Liver (tissue), 9 donors: Measurements from ENCODE around the gene SPRY2. TPM values are rescaled to one million over a fixed set of nuclear protein-coding genes. Genes with fewer than 3 reads are reported as not detected.

Experiments used
- DNase-seq: peaks from one replicate; pipeline ENCODE4 v3.0.0-alpha.2; 2017; ENCODE audit warnings: low spot score
- H3K27ac ChIP-seq, 2 donors: one replicate each; pipeline ENCODE4 v1.7.0; 2013; ENCODE audit warnings: inconsistent platforms in 2 of 2, low read length in 2 of 2, control low read depth in 1 of 2, low read depth in 1 of 2, mild to moderate bottlenecking in 1 of 2
- H3K27me3 ChIP-seq, 4 donors: one replicate each; pipeline versions ENCODE4 v1.6.1 to v1.7.0; 2013; ENCODE audit warnings: low read length in 3 of 4, inconsistent platforms in 1 of 4, mild to moderate bottlenecking in 1 of 4, moderate library complexity in 1 of 4; ENCODE audit not compliant: control insufficient read depth in 4 of 4, insufficient read depth in 4 of 4
- H3K36me3 ChIP-seq, 4 donors: one replicate each; pipeline versions ENCODE4 v1.6.1 to v1.7.0; 2013; ENCODE audit warnings: low read length in 3 of 4, mild to moderate bottlenecking in 3 of 4, low read depth in 1 of 4, moderate library complexity in 1 of 4; ENCODE audit not compliant: control insufficient read depth in 4 of 4, insufficient read depth in 3 of 4
- H3K4me1 ChIP-seq, 4 donors: one replicate each; pipeline versions ENCODE4 v1.6.1 to v1.7.0; 2013; ENCODE audit warnings: low read length in 3 of 4, mild to moderate bottlenecking in 3 of 4, moderate library complexity in 1 of 4; ENCODE audit not compliant: control insufficient read depth in 4 of 4, insufficient read depth in 4 of 4
- H3K4me3 ChIP-seq, 3 donors: one replicate each; pipeline versions ENCODE4 v1.6.1 to v1.7.0; 2013; ENCODE audit warnings: low read length in 3 of 3, control low read depth in 1 of 3, low read depth in 1 of 3, mild to moderate bottlenecking in 1 of 3
- H3K9ac ChIP-seq, 2 donors: one replicate each; pipeline ENCODE4 v1.7.0; 2013; ENCODE audit warnings: low read length in 2 of 2, mild to moderate bottlenecking in 2 of 2, moderate library complexity in 2 of 2, control low read depth in 1 of 2, low read depth in 1 of 2
- H3K9me3 ChIP-seq, 4 donors: one replicate each; pipeline versions ENCODE4 v1.6.1 to v1.7.0; 2013; ENCODE audit warnings: low read length in 3 of 4; ENCODE audit not compliant: control insufficient read depth in 4 of 4
- ATF3 ChIP-seq: IDR thresholded peaks from 2 replicates; pipeline ENCODE4 v1.6.1; 2016; ENCODE audit warnings: antibody characterized with exemption
- EGR1 ChIP-seq, 2 donors: IDR thresholded peaks; 2 replicates each; pipeline ENCODE4 v1.6.1; 2016 to 2018; ENCODE audit warnings: antibody characterized with exemption in 2 of 2, low read depth in 2 of 2
- FOXA1 ChIP-seq: IDR thresholded peaks from 2 replicates; pipeline ENCODE4 v1.6.1; 2016; ENCODE audit warnings: antibody characterized with exemption
- FOXA2 ChIP-seq: IDR thresholded peaks from 2 replicates; pipeline ENCODE4 v1.6.1; 2016; ENCODE audit warnings: antibody characterized with exemption
- GABPA ChIP-seq, 2 donors: IDR thresholded peaks in 1 of 2; conservative IDR thresholded peaks in 1 of 2; 2 replicates each; pipeline ENCODE4 v1.6.1; 2016; ENCODE audit warnings: antibody characterized with exemption in 2 of 2, mild to moderate bottlenecking in 1 of 2, moderate library complexity in 1 of 2
- HNF4A ChIP-seq, 2 donors: conservative IDR thresholded peaks; 2 replicates each; pipeline ENCODE4 v1.6.1; 2016; ENCODE audit warnings: antibody characterized with exemption in 2 of 2, mild to moderate bottlenecking in 2 of 2
- HNF4G ChIP-seq: IDR thresholded peaks from 2 replicates; pipeline ENCODE4 v1.6.1; 2016; ENCODE audit warnings: antibody characterized with exemption
- JUND ChIP-seq, 2 donors: IDR thresholded peaks; 2 replicates each; pipeline ENCODE4 v1.6.1; 2016; ENCODE audit warnings: antibody characterized with exemption in 2 of 2
- MAX ChIP-seq: IDR thresholded peaks from 2 replicates; pipeline ENCODE4 v1.6.1; 2016; ENCODE audit warnings: antibody characterized with exemption
- NR2F2 ChIP-seq: IDR thresholded peaks from 2 replicates; pipeline ENCODE4 v1.6.1; 2016; ENCODE audit warnings: antibody characterized with exemption
- RAD21 ChIP-seq, 2 donors: IDR thresholded peaks; 2 replicates each; pipeline ENCODE4 v1.6.1; 2016; ENCODE audit warnings: antibody characterized with exemption in 2 of 2, mild to moderate bottlenecking in 2 of 2
- RXRA ChIP-seq, 2 donors: IDR thresholded peaks; 2 replicates each; pipeline ENCODE4 v1.6.1; 2017 to 2018; ENCODE audit warnings: antibody characterized with exemption in 2 of 2, mild to moderate bottlenecking in 1 of 2
- SP1 ChIP-seq: IDR thresholded peaks from 2 replicates; pipeline ENCODE4 v1.6.1; 2018; ENCODE audit warnings: antibody characterized with exemption, mild to moderate bottlenecking
- TAF1 ChIP-seq: conservative IDR thresholded peaks from 2 replicates; pipeline ENCODE4 v1.6.1; 2016; ENCODE audit warnings: antibody characterized with exemption, mild to moderate bottlenecking
- YY1 ChIP-seq: IDR thresholded peaks from 2 replicates; pipeline ENCODE4 v1.6.1; 2016; ENCODE audit warnings: antibody characterized with exemption, mild to moderate bottlenecking
- WGBS: extraction: QIAGEN DNeasy Blood & Tissue Kit; methylation state at CpG from one replicate; pipeline ENCODE4 v1.1.7; 2013; 5-methylcytosine and 5-hydroxymethylcytosine counted together
- polyA plus RNA-seq, 2 donors: library from polyadenylated mRNA; stranded (reverse) in 1 of 2; unstranded in 1 of 2; fragments of 200-250 nt in 1 of 2; fragments of >200 nt in 1 of 2; fragmentation: Nextera tagmentation in 1 of 2; extraction: Ambion mirVana in 1 of 2; gene quantifications; one replicate each; pipeline versions ENCODE4 v1.2.1 to v1.2.3, GENCODE V29; 2013 to 2015
- total RNA-seq, 2 donors: library from RNA; depleted of rRNA; stranded (reverse); fragments of >200 nt; gene quantifications; one replicate each; pipeline ENCODE4 v1.2.3, GENCODE V29; 2014
- TF ChIP-seq, protein P1 (sequence below): IDR thresholded peaks from 2 replicates; pipeline ENCODE4 v1.6.1; 2016; ENCODE audit warnings: antibody characterized with exemption
- TF ChIP-seq, protein P2 (sequence below): fragments of 150-350 bp; IDR thresholded peaks from 2 replicates; pipeline ENCODE4 v1.5.1; 2017; ENCODE audit warnings: improper control_type of control experiment, low read depth, low read length; ENCODE audit not compliant: missing input control
- donor health status: healthy.
- donor health status: healthy.
- donor health status: healthy.
- donor health status: healthy.
- donor health status: healthy.

SPRY2 gene
- total and polyA plus RNA-seq, 4 donors: 4.8 to 20.1 (median 9.1) TPM

GRCh38 chr13:80305737-80306136, 35.2 kb downstream of the SPRY2 start:
- Histone ChIP-seq H3K9me3 (no peaks in the 10 kb centered on the region), H3K27ac (no peak overlapping the region), H3K4me3 (no peak overlapping the region), H3K36me3 (no peaks in the 10 kb centered on the region), H3K27me3 (no peaks in the 10 kb centered on the region), H3K4me1 (no peaks in the 10 kb centered on the region), H3K9ac (no peak overlapping the region)
- WGBS: 62% methylated on average over 1 of the region's 1 CpG
- no peak for DNase-seq
- TF ChIP-seq JUND (IDR thresholded peaks at IDR 0.05) (no peak), MAX (no peak), SP1 (no peak), FOXA2 (no peak), HNF4G (no peak), NR2F2 (no peak)
- TF ChIP-seq, protein P1, sequence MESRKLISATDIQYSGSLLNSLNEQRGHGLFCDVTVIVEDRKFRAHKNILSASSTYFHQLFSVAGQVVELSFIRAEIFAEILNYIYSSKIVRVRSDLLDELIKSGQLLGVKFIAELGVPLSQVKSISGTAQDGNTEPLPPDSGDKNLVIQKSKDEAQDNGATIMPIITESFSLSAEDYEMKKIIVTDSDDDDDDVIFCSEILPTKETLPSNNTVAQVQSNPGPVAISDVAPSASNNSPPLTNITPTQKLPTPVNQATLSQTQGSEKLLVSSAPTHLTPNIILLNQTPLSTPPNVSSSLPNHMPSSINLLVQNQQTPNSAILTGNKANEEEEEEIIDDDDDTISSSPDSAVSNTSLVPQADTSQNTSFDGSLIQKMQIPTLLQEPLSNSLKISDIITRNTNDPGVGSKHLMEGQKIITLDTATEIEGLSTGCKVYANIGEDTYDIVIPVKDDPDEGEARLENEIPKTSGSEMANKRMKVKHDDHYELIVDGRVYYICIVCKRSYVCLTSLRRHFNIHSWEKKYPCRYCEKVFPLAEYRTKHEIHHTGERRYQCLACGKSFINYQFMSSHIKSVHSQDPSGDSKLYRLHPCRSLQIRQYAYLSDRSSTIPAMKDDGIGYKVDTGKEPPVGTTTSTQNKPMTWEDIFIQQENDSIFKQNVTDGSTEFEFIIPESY: no peak

GRCh38 chr13:80303225-80303811, 37.6 kb downstream of the SPRY2 start:
- Histone ChIP-seq H3K27ac (no peak overlapping the region), H3K9ac (no peak overlapping the region), H3K27me3 (no peaks in the 10 kb centered on the region), H3K9me3 (no peaks in the 10 kb centered on the region), H3K36me3 (no peaks in the 10 kb centered on the region), H3K4me1 (no peaks in the 10 kb centered on the region), H3K4me3 (no peak overlapping the region)
- 88% methylated on average over 6 of the region's 6 CpGs for WGBS
- no peak for DNase-seq
- TF ChIP-seq, protein P1: no peak
- TF ChIP-seq, protein P2, sequence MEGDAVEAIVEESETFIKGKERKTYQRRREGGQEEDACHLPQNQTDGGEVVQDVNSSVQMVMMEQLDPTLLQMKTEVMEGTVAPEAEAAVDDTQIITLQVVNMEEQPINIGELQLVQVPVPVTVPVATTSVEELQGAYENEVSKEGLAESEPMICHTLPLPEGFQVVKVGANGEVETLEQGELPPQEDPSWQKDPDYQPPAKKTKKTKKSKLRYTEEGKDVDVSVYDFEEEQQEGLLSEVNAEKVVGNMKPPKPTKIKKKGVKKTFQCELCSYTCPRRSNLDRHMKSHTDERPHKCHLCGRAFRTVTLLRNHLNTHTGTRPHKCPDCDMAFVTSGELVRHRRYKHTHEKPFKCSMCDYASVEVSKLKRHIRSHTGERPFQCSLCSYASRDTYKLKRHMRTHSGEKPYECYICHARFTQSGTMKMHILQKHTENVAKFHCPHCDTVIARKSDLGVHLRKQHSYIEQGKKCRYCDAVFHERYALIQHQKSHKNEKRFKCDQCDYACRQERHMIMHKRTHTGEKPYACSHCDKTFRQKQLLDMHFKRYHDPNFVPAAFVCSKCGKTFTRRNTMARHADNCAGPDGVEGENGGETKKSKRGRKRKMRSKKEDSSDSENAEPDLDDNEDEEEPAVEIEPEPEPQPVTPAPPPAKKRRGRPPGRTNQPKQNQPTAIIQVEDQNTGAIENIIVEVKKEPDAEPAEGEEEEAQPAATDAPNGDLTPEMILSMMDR: no peak
- TF ChIP-seq HNF4G (no peak), YY1 (no peak), ATF3 (no peak), GABPA (IDR thresholded peaks at IDR 0.05 in 1 of 2, conservative IDR thresholded peaks at IDR 0.05 in 1 of 2) (no peak), SP1 (no peak), RAD21 (IDR thresholded peaks at IDR 0.05) (no peak), TAF1 (no peak), RXRA (IDR thresholded peaks at IDR 0.05) (no peak), NR2F2 (no peak), FOXA2 (no peak), EGR1 (IDR thresholded peaks at IDR 0.05; ENCODE audit: low read depth in 2 of 2) (no peak), FOXA1 (no peak), MAX (no peak), HNF4A (conservative IDR thresholded peaks at IDR 0.05) (no peak)
